Fibroblast of gingiva (primary cell): Measurements from ENCODE around the gene KIF4A.

Source experiments
- DNase-seq: peaks from one replicate; pipeline ENCODE4 v3.0.0-alpha.2; 2011; ENCODE audit warnings: low read depth

KIF4A gene

GRCh38 chrX:70444326-70444945, 154.5 kb downstream of the KIF4A start, which contains the start of gene DLG3:
DLG3 (plus strand) TSS chrX:70444835; CDS start chrX:70445202, 367 bp downstream.
- peak; percentile 19 for DNase-seq

- DNase-seq = no peak
Observed at GRCh38 chrX:70444946-70445656, 155.2 kb downstream of the KIF4A start.

GRCh38 chrX:70445951-70446350, 156.0 kb downstream of the KIF4A start:
- DNase-seq = no peak

- no peak for DNase-seq
Observed at GRCh38 chrX:70446380-70447350, 156.8 kb downstream of the KIF4A start.

- no peak for DNase-seq
Observed at GRCh38 chrX:70449457-70449966, 159.6 kb downstream of the KIF4A start.

GRCh38 chrX:70452143-70452733, 162.3 kb downstream of the KIF4A start:
- DNase-seq = peak; percentile 18

- DNase-seq = no peak
Observed at GRCh38 chrX:70453024-70453618, 163.2 kb downstream of the KIF4A start.

GRCh38 chrX:70454441-70455365, 164.8 kb downstream of the KIF4A start:
- DNase-seq = peak; percentile 17

GRCh38 chrX:70455366-70456202, 165.7 kb downstream of the KIF4A start:
- DNase-seq = no peak

GRCh38 chrX:70456256-70456655, 166.4 kb downstream of the KIF4A start:
- no peak for DNase-seq

GRCh38 chrX:70461026-70461425, 171.1 kb downstream of the KIF4A start:
- DNase-seq = no peak

GRCh38 chrX:70464051-70464450, 174.1 kb downstream of the KIF4A start:
- DNase-seq = no peak

- DNase-seq = no peak
Observed at GRCh38 chrX:70466968-70467367, 177.1 kb downstream of the KIF4A start.

GRCh38 chrX:70468709-70469108, 178.8 kb downstream of the KIF4A start:
- DNase-seq = no peak
